ENCODE data around the gene MCCC1. TPM values are rescaled to one million over a fixed set of nuclear protein-coding genes. Genes with fewer than 3 reads are reported as not detected.

The MCCC1 gene
- total RNA-seq, 2 experiments from 2014 or later, result 28.4 to 29.7 TPM

- CTCF ChIA-PET, result interaction anchor here (0.7 to 4.9 kb wide), 4 partner anchors 14 to 290 kb away, joined by 3 to 36 read pairs (median 4); no protein-coding TSS in a partner anchor
Observed at GRCh38 chr3:183099838-183100204, 525 bp upstream of the MCCC1 start.

GRCh38 chr3:183098536-183099025 is 715 bp downstream of the MCCC1 start:
- CTCF ChIA-PET, result interaction anchor here (0.8 to 4.9 kb wide), 6 partner anchors 13 to 786 kb away, joined by 3 to 36 read pairs (median 4); partner anchors contain the start of gene PARL
- Mint-ChIP-seq H3K4me1 (ENCODE audit: low read depth) (peaks cover 37% of the 10 kb centered on the region), H3K36me3 (peaks cover 4% of the 10 kb centered on the region), H3K9me3 (no peaks in the 10 kb centered on the region), H3K27ac (peak overlapping the region; percentile 96), H3K4me3 (peak overlapping the region; percentile 95), H3K27me3 (no peaks in the 10 kb centered on the region)
- DNase-seq, result peak; percentile 44
- intact Hi-C loops (cut with micrococcal nuclease), result loop anchor here (1.0 to 5.0 kb wide), 5 partner anchors 60 to 306 kb away; partner anchors contain the start of gene ATP11B
- POLR2A ChIA-PET, result interaction anchor here (1.2 kb wide), 1 partner anchor 304 kb away, joined by 7 read pairs; no protein-coding TSS in a partner anchor

More at GRCh38 chr3:183099838-183100204, 525 bp upstream of the MCCC1 start:
- Mint-ChIP-seq H3K27ac (peak overlapping the region; percentile 96), H3K27me3 (no peaks in the 10 kb centered on the region), H3K4me1 (ENCODE audit: low read depth) (peaks cover 29% of the 10 kb centered on the region), H3K36me3 (peaks cover 1% of the 10 kb centered on the region), H3K4me3 (peak overlapping the region; percentile 95), H3K9me3 (no peaks in the 10 kb centered on the region)
- intact Hi-C loops (cut with micrococcal nuclease), result loop anchor here (1.0 to 5.0 kb wide), 5 partner anchors 58 to 308 kb away; partner anchors contain the start of gene ATP11B
- POLR2A ChIA-PET, result no interaction called here
- DNase-seq, result no peak

GRCh38 chr3:183094711-183095110 is 4.6 kb downstream of the MCCC1 start:
- peak overlapping the region; percentile 49 for H3K27ac Mint-ChIP-seq
- H3K36me3 Mint-ChIP-seq, result peaks cover 21% of the 10 kb centered on the region
- H3K27me3 Mint-ChIP-seq, result no peaks in the 10 kb centered on the region
- no peak overlapping the region for H3K4me3 Mint-ChIP-seq
- DNase-seq, result no peak
- POLR2A ChIA-PET, result no interaction called here
- CTCF ChIA-PET, result interaction anchor here (4.9 kb wide), 1 partner anchor 9 kb away, joined by 36 read pairs; no protein-coding TSS in a partner anchor
- intact Hi-C loops (cut with micrococcal nuclease), result loop anchor here (5.0 kb wide), 2 partner anchors 127 to 302 kb away; partner anchors contain the start of gene ATP11B
- no peaks in the 10 kb centered on the region for H3K9me3 Mint-ChIP-seq
- peaks cover 31% of the 10 kb centered on the region for H3K4me1 Mint-ChIP-seq (ENCODE audit: low read depth)

GRCh38 chr3:183092256-183092655 is 7.0 kb downstream of the MCCC1 start:
- H3K4me3 Mint-ChIP-seq, result no peak overlapping the region
- H3K4me1 Mint-ChIP-seq (ENCODE audit: low read depth), result peaks cover 18% of the 10 kb centered on the region
- intact Hi-C loops (cut with micrococcal nuclease), result no loop called here
- POLR2A ChIA-PET, result no interaction called here
- no peaks in the 10 kb centered on the region for H3K27me3 Mint-ChIP-seq
- CTCF ChIA-PET, result no interaction called here
- peaks cover 27% of the 10 kb centered on the region for H3K36me3 Mint-ChIP-seq
- no peak for DNase-seq
- no peaks in the 10 kb centered on the region for H3K9me3 Mint-ChIP-seq
- H3K27ac Mint-ChIP-seq, result no peak overlapping the region

GRCh38 chr3:183087184-183087583 is 12.1 kb downstream of the MCCC1 start:
- H3K27ac Mint-ChIP-seq, result no peak overlapping the region
- peaks cover 42% of the 10 kb centered on the region for H3K36me3 Mint-ChIP-seq
- intact Hi-C loops (cut with micrococcal nuclease), result no loop called here
- no peak overlapping the region for H3K4me3 Mint-ChIP-seq
- ChIA-PET POLR2A (no interaction called here), CTCF (interaction anchor here (4.9 kb wide), 1 partner anchor 10 kb away, joined by 36 read pairs; the partner anchor contains the start of gene MCCC1)
- H3K9me3 Mint-ChIP-seq, result no peaks in the 10 kb centered on the region
- DNase-seq, result no peak
- H3K4me1 Mint-ChIP-seq (ENCODE audit: low read depth), result no peaks in the 10 kb centered on the region
- H3K27me3 Mint-ChIP-seq, result no peaks in the 10 kb centered on the region

GRCh38 chr3:183085634-183086390 is 13.5 kb downstream of the MCCC1 start:
- DNase-seq, result peak; percentile 16
- no peaks in the 10 kb centered on the region for H3K4me1 Mint-ChIP-seq (ENCODE audit: low read depth)
- H3K27ac Mint-ChIP-seq, result no peak overlapping the region
- ChIA-PET CTCF (interaction anchor here (0.9 to 4.9 kb wide), 6 partner anchors 10 to 27 kb away, joined by 3 to 36 read pairs (median 3); partner anchors contain the start of gene MCCC1), POLR2A (no interaction called here)
- no peaks in the 10 kb centered on the region for H3K9me3 Mint-ChIP-seq
- intact Hi-C loops (cut with micrococcal nuclease), result no loop called here
- peaks cover 51% of the 10 kb centered on the region for H3K36me3 Mint-ChIP-seq
- H3K27me3 Mint-ChIP-seq, result no peaks in the 10 kb centered on the region
- H3K4me3 Mint-ChIP-seq, result no peak overlapping the region

GRCh38 chr3:183082355-183082915 is 16.9 kb downstream of the MCCC1 start:
- CTCF ChIA-PET, result no interaction called here
- H3K27me3 Mint-ChIP-seq, result no peaks in the 10 kb centered on the region

GRCh38 chr3:183081459-183082183 is 17.7 kb downstream of the MCCC1 start:
- Mint-ChIP-seq H3K27me3 (no peaks in the 10 kb centered on the region), H3K9me3 (peaks cover 3% of the 10 kb centered on the region), H3K4me3 (no peak overlapping the region), H3K36me3 (peaks cover 74% of the 10 kb centered on the region), H3K27ac (no peak overlapping the region), H3K4me1 (ENCODE audit: low read depth) (no peaks in the 10 kb centered on the region)
- intact Hi-C loops (cut with micrococcal nuclease), result no loop called here
- ChIA-PET CTCF (no interaction called here), POLR2A (no interaction called here)
- DNase-seq, result no peak

More at GRCh38 chr3:183082355-183082915, 16.9 kb downstream of the MCCC1 start:
- Mint-ChIP-seq H3K4me1 (ENCODE audit: low read depth) (no peaks in the 10 kb centered on the region), H3K27ac (no peak overlapping the region), H3K36me3 (peaks cover 70% of the 10 kb centered on the region), H3K4me3 (no peak overlapping the region), H3K9me3 (peaks cover 3% of the 10 kb centered on the region)
- no peak for DNase-seq
- POLR2A ChIA-PET, result no interaction called here
- intact Hi-C loops (cut with micrococcal nuclease), result no loop called here

GRCh38 chr3:183080628-183081027 is 18.7 kb downstream of the MCCC1 start:
- DNase-seq, result no peak
- CTCF ChIA-PET, result no interaction called here
- peaks cover 3% of the 10 kb centered on the region for H3K9me3 Mint-ChIP-seq
- H3K27me3 Mint-ChIP-seq, result no peaks in the 10 kb centered on the region
- no peak overlapping the region for H3K4me3 Mint-ChIP-seq
- POLR2A ChIA-PET, result no interaction called here
- H3K27ac Mint-ChIP-seq, result no peak overlapping the region
- H3K36me3 Mint-ChIP-seq, result peaks cover 70% of the 10 kb centered on the region
- intact Hi-C loops (cut with micrococcal nuclease), result no loop called here
- no peaks in the 10 kb centered on the region for H3K4me1 Mint-ChIP-seq (ENCODE audit: low read depth)

- Mint-ChIP-seq H3K9me3 (peaks cover 3% of the 10 kb centered on the region), H3K36me3 (peaks cover 47% of the 10 kb centered on the region), H3K4me1 (ENCODE audit: low read depth) (peaks cover 9% of the 10 kb centered on the region), H3K27ac (no peak overlapping the region), H3K4me3 (no peak overlapping the region), H3K27me3 (no peaks in the 10 kb centered on the region)
- DNase-seq, result no peak
- CTCF ChIA-PET, result interaction anchor here (0.6 kb wide), 1 partner anchor 56 kb away, joined by 3 read pairs; no protein-coding TSS in a partner anchor
- POLR2A ChIA-PET, result no interaction called here
- intact Hi-C loops (cut with micrococcal nuclease), result no loop called here
Observed at GRCh38 chr3:183074881-183075280, 24.4 kb downstream of the MCCC1 start.

- H3K36me3 Mint-ChIP-seq, result peaks cover 43% of the 10 kb centered on the region
- no peak overlapping the region for H3K27ac Mint-ChIP-seq
- H3K4me1 Mint-ChIP-seq (ENCODE audit: low read depth), result peaks cover 9% of the 10 kb centered on the region
- CTCF ChIA-PET, result no interaction called here
- intact Hi-C loops (cut with micrococcal nuclease), result no loop called here
- POLR2A ChIA-PET, result no interaction called here
- H3K9me3 Mint-ChIP-seq, result peaks cover 3% of the 10 kb centered on the region
- H3K27me3 Mint-ChIP-seq, result no peaks in the 10 kb centered on the region
- no peak overlapping the region for H3K4me3 Mint-ChIP-seq
- DNase-seq, result no peak
Observed at GRCh38 chr3:183074261-183074660, 25.0 kb downstream of the MCCC1 start.

GRCh38 chr3:183073839-183074238 is 25.5 kb downstream of the MCCC1 start:
- CTCF ChIA-PET, result no interaction called here
- Mint-ChIP-seq H3K27ac (peak overlapping the region; percentile 9), H3K27me3 (no peaks in the 10 kb centered on the region), H3K9me3 (peaks cover 3% of the 10 kb centered on the region), H3K36me3 (peaks cover 38% of the 10 kb centered on the region), H3K4me1 (ENCODE audit: low read depth) (peaks cover 9% of the 10 kb centered on the region), H3K4me3 (no peak overlapping the region)
- DNase-seq, result no peak
- POLR2A ChIA-PET, result no interaction called here
- intact Hi-C loops (cut with micrococcal nuclease), result no loop called here
